AML-193 (cell line): ENCODE results near the gene AP3D1.

ENCODE experiments used
- DNase-seq, 2 experiments: peaks; one replicate each; lab custom pipeline; 2025; lab: John Stamatoyannopoulos, UW

AP3D1 gene

GRCh38 chr19:2061495-2062388 lies 89.6 kb downstream of the AP3D1 start:
- peak; percentile 95 to 96 for DNase-seq

- peak in 1 of 2 experiments; percentile 36 for DNase-seq
Measured at GRCh38 chr19:2060884-2061494, 90.4 kb downstream of the AP3D1 start.

GRCh38 chr19:2059422-2060201 lies 91.8 kb downstream of the AP3D1 start:
- DNase-seq: no peak

GRCh38 chr19:2058570-2059421 lies 92.6 kb downstream of the AP3D1 start:
- DNase-seq: no peak

GRCh38 chr19:2057484-2058469 lies 93.6 kb downstream of the AP3D1 start:
- no peak for DNase-seq

- DNase-seq: no peak
Measured at GRCh38 chr19:2056837-2057192, 94.6 kb downstream of the AP3D1 start.

- DNase-seq: no peak
Measured at GRCh38 chr19:2055931-2056836, 95.2 kb downstream of the AP3D1 start.

GRCh38 chr19:2054763-2055162 lies 96.6 kb downstream of the AP3D1 start:
- DNase-seq: no peak

GRCh38 chr19:2053601-2054389 lies 97.6 kb downstream of the AP3D1 start:
- DNase-seq: no peak

- DNase-seq: no peak
Measured at GRCh38 chr19:2051773-2052704, 99.3 kb downstream of the AP3D1 start.

- peak; percentile 63 to 74 for DNase-seq
Measured at GRCh38 chr19:2050991-2051772, 100.2 kb downstream of the AP3D1 start, which contains the start of gene MKNK2. Gene MKNK2 (minus strand): TSS chr19:2051244. CDS start chr19:2050851, 393 bp downstream.
